Epithelial cell of proximal tubule (primary cell): Measurements from ENCODE around the gene CSNK1G1. TPM values are rescaled to one million over a fixed set of nuclear protein-coding genes. Genes with fewer than 3 reads are reported as not detected.

Experiments used
- DNase-seq: peaks from one replicate; pipeline ENCODE4 v3.0.0-alpha.2; 2011; ENCODE audit warnings: low read depth
- H3K4me3 ChIP-seq: 2 replicates; pipeline ENCODE4 v1.5.1; 2011; ENCODE audit warnings: low read depth, mild to moderate bottlenecking, low read length
- CTCF ChIP-seq: conservative IDR thresholded peaks from 2 replicates; pipeline ENCODE4 v1.5.1; 2012; ENCODE audit warnings: low read depth, mild to moderate bottlenecking, low read length
- total RNA-seq: library from RNA; depleted of rRNA; stranded (reverse); fragments of >200 nt; gene quantifications from 2 replicates; pipeline ENCODE4 v1.2.3, GENCODE V29; 2015

The CSNK1G1 gene
- total RNA-seq, 1 donor from 2014 or later, result 12.3 TPM

- TF ChIP-seq CTCF, result no peak
Measured at GRCh38 chr15:64141798-64142512, 214.0 kb downstream of the CSNK1G1 start.

DNA sequence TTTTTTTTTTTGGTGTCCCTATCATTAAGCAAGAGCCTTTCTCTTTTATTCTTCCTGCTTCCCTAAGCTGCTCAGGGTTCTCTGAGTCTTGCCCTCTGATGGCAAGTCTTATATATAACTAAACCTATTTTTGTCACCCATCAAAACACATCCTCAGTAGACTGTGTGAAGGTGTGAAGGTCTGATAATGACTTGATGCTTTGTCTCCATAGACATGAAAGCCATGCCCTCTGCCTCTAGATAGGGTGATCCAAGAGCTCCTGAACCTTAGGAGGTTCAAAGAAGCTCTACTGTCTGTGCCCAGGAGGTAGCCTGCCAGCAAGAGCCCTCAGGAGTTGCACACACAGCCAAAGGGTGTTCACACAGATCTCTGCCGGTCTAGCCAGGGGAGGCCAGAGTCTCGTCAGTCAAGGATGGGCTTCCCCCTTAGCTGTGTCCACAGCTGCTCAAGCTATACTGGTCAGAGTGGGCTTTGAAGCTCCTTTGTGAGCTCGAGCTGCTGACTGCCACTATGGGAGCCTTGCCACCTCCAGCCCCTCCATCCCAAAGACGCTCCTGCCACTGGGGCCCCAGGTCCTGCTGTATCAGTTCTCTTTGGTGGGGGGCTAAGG is 217.5 kb downstream of the CSNK1G1 start:
- H3K4me3 ChIP-seq, result no peak overlapping the region
- DNase-seq, result no peak
- no peak for TF ChIP-seq CTCF

More at GRCh38 chr15:64141798-64142512, 214.0 kb downstream of the CSNK1G1 start:
- DNase-seq, result no peak
- no peak overlapping the region for H3K4me3 ChIP-seq

DNA sequence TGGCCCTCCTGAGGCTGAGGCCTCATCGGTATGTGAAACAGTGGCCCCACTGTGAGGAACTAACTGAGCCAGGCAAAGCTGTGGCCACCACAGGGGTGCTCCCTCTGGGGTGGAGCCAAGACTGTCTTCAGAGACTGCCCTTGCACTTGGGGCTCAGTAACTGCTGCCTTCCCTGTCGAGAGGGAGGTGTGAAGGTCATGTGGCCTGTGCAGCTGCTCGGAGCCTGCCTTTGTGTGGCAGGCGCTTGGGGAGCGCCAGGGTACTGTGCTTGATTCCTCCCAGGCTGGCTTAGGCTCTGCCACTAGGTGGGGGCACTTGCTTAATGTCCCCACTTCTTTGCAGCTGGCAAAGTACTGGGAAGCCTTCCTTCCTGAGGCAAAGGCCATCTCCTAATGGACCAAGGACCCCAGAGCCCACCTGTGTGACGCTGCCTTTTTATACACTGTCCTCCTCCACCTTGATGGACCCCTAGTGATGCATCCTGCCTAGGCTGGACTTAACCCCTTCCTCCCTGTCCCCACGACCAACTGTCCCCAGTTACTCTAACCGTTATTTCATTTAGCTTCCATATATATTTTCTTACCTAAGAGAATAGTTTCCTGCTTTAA is 218.6 kb downstream of the CSNK1G1 start:
- TF ChIP-seq CTCF, result no peak
- DNase-seq, result no peak
- no peak overlapping the region for H3K4me3 ChIP-seq

DNA sequence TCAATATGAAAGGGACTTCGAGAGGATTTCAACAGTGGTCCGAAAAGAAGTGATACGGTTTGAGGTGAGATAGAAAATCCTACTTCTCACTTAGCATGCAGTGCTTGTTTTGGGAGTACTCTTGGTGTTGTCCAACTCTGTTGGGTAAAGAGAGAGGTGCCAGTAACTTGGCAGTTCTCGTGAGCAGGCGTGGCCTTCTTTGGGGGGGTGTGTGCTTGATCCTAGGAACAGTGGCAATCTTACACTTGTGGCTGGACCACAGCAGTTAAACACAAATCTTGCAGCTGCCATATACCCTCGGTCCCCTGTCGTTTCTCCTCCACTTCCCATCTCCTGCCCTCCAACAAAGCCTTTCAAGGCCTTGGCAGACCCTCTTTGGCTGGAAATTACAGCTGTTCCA is 219.6 kb downstream of the CSNK1G1 start:
- H3K4me3 ChIP-seq, result no peak overlapping the region
- no peak for DNase-seq
- TF ChIP-seq CTCF, result no peak

- H3K4me3 ChIP-seq, result no peak overlapping the region
- no peak for DNase-seq
- TF ChIP-seq CTCF, result no peak
Measured at GRCh38 chr15:64134345-64134829, 221.6 kb downstream of the CSNK1G1 start.

- TF ChIP-seq CTCF, result no peak
- H3K4me3 ChIP-seq, result no peak overlapping the region
- no peak for DNase-seq
Measured at GRCh38 chr15:64133623-64134344, 222.2 kb downstream of the CSNK1G1 start.
